ENCODE results near the gene DDX31.
A peak's percentile ranks its signal among the peaks of the same experiment; 100 is the strongest.

Gene DDX31

DNA sequence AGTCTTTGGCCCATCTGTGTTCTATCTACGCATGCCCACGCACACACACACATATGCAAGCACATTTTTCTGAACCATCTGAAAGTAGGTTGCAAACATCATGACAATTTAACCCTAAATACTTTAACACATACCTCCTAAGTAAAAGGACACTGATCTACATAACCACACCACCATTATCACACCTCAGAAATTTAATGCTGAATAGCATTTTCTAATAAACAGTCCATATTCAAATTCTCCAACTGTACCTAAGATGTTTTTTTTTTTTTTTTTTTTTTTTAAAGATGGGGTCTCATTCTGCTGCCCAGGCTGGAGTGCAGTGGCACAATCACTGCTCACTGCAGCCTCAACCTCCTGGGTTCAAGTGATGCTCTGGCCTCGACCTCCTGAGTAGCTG, 35.5 kb downstream of the DDX31 start:
- DNase-seq (ENCODE audit: low spot score) = no peak

DNA sequence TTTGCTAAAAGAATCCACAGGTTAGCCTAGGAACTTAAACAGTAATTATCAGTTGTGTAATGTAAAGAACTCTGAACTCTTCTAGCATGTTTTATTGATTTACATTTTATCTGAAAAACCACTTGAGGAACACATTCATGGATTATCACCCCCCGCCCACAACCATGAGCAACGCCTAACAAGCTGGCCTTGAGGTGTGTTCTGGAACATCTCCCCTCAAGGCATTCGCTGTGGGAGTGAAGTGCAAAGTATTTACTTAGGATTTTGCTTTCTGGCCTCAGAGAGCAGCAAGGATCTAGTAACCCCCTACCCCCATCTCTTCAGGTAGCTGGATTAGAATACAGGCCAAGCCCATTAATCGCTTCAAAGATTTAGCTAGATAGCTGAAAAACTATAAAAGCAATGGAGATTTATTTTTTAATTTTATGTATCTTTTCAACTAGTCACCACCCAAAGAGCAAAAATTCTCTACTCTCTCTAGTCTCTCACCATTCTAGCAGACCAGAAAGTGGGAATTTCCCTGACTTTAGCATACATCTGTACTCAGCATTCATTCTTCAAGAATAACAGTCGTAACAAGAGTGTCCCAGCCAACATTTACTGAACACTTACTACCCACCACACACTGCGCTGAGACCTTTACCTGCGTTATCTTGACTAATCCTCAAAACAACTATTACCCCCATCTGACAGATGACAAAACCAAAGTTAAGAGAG, 37.2 kb downstream of the DDX31 start:
- DNase-seq (ENCODE audit: low spot score) = no peak

DNA sequence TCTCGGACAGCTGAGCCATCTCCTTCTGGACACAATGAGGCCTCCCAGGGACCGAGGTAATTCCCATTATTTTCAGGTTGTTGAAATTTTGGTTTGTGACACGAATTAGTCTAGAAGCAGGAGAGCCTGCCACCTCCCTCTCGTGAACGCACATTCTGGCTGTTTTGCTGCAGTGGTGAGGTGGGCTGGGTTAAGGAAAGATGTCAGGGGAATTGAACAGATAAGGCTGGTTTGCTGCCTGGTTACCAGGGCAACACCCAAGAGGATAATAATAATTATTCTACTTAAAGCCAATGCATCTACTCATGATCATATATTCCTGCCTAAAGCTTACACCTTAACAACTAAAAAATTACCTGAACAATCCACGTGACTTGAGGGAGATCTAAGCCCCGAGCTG, 38.1 kb downstream of the DDX31 start:
- no peak for DNase-seq (ENCODE audit: low spot score)

DNA sequence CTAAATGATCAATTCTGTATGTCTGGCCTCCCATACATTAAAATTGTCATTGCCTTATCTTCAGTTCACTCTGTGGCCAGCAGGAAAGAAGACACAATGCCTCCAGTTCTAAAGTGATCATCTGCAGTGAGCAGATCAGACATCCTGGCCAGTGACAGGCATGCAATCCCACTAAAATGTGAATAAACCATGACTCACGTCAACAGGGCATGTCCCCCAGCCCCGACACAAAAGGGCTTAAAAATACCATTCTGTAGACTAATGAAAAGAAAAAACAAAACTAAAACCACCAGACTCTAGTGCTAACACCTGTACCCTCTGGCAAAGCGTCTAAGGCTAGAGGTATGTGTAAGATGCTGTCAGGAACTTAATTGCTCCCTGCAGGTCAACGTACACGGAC, 38.5 kb downstream of the DDX31 start:
- DNase-seq (ENCODE audit: low spot score) = no peak

DNA sequence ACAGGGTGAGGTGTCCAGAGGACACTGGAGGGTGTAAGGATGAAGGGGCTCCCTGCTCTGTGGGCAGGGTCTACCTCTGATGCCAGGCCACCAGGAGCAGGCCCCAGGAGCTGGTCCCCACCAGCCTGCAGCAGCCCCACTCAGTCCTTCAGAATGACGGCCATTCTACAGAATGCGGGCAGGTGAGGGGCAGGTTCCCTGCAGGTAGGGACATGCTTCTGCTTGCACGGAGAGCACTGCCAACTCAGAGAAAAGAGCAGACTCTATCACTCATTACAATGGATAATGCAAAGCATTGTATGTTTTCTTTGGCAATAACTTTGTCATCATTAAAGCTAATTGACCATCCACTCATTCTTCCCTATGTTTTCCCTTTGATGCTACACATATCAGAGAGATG, 39.0 kb downstream of the DDX31 start:
- no peak for DNase-seq (ENCODE audit: low spot score)

DNA sequence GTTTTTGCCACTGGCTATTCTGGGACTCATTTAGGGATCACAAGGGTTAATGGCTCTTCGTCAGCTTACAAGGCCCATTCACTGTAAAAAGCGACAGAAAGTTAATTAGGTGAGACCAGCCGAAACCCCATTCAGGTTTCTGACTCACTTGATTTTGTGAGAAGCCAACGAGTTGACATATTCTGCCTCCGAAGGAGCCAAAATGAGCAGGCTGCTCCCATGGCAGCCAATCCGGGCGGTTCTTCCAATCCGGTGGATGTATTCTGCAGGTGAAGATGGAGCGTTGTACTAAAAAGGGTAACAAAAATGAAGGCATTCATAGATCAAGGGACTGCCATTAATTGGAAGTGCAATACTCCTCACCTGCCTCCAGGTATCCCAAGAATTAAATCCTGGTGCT, 39.7 kb downstream of the DDX31 start:
- DNase-seq (ENCODE audit: low spot score) = no peak

DNA sequence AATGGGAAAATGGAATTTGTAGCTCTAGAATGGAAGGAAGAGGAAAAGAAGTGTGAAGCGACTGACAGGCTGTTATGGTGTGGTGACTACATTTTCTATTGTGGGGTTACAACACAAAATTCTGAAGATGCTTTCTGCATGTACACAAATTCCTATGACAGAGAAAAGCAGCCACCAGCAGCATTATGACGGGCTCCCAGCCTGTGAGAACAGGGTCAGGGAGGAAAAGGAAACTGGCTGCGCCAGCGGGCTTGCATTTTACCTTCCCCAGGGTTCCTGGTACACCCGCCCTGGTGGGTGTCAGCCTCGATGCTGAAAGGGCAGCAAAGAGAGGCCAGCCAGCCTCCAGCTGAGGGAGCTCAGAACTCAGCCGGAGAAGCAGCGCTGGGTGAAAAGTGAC, 41.0 kb downstream of the DDX31 start:
- DNase-seq (ENCODE audit: low spot score) = no peak

DNA sequence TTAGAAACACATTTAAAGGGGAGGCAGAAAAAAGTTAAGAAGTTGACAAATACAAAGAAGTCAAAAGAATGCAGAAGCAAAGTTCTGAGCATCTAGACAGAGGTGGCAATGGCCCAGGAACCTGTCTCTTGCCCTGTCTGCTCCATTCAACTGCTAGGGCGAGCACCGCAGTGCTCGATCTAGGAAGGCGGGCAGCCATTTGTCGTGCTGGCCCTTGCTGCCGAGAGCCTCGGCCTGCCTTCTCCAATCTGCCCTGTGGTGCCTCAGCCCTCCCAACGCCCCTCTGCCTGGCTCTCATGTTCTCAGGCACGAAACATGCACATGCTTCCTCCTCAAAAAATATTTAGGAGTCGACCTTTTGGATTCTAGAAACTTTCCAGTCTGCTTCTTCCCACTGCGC, 42.2 kb downstream of the DDX31 start:
- DNase-seq (ENCODE audit: low spot score) = no peak

DNA sequence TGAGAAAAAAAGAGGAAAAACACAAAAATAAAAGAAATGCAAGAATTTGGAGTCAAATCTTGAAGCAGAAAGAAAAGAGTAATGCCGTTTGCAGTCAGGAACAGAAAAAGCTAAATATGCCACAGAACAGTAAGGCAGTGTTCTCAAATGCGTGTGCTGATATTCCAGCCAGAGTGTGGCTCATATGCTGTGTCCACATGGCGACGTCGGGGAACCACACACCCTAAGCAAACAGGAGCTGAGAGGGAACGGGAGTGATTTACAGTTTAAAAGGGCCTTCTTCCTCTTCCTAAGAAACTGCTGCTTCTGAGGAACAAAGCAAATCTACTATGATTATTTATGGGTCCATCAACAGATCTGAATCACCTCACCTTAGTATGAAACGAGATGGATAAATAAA, 42.7 kb downstream of the DDX31 start:
- no peak for DNase-seq (ENCODE audit: low spot score)

DNA sequence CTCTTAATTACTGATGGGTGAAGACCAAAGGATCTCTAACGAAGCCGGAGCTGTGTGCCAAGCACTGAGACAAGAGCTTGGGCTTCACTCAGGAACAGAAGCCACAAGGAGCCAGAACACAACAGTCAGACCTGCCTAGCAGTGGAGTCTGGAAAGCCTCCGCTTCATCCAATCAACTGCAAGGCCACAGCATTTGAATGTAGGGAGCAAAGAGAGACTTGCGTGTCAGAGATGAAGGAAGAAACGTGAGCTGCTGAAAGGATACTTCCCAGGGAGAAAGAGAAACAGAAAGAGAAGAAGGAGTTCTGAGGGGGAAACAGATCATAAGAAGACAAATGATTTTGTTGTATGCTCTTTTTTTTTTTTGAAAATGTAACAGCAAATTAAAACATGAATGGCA, 43.5 kb downstream of the DDX31 start:
- no peak for DNase-seq (ENCODE audit: low spot score)

DNA sequence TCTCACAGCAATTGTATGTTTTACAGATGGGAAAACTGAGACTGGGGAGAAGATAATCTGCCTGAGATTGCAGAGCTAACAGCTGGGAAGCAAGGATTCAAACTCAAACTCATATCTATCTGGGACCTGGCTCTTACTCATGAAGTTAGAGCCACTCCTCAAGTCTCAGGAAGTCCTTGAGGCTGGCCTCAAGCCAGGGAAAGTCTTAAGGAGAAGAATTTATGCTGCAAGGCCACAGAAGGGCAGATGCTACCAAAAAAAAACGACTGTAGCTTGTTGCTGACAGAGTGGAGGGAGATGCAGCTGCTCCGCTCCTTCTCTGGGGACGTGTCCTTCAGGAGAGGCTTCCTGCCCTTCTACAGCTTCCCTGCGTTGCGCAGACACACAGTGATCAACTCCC, 47.6 kb downstream of the DDX31 start:
- no peak for DNase-seq (ENCODE audit: low spot score)

DNA sequence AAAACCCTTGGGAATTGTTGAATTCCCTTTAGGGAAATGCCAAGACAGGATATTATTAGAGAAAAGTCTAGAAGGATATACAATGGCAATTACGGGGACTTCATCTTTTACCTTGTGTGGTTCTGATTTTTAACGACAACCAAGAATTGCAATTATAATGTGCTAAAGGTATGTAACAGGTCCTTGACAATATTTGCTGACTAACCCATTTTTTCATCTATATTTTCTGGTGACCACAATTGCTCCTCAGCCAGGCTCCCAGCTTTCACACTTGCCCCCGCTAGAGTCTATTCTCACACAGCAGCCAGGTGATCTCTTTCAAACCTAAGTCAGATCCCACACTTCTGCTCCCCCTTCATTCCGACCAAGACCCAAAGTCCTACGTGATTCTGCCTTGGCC, 53.1 kb downstream of the DDX31 start:
- DNase-seq (ENCODE audit: low spot score) = no peak

DNA sequence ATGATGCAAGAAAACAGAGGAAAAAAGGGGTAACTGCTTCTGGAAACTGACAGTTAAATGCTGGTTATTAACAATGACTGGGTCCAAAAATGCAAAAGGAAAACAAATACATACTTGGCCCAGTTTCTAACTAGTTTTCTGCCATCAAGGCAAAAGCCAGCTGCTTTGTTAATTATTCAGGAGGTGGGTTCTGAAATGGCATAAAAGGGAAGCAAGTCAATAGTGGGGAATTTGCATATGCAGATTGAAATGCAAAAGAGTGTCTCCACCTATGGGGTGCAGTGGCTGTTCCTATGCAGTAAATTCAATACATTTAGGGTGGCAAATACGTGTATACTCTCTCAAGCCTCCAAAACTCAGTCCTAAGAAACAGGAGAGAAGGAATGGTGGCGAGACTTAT, 54.0 kb downstream of the DDX31 start:
- DNase-seq (ENCODE audit: low spot score) = peak; percentile 26

DNA sequence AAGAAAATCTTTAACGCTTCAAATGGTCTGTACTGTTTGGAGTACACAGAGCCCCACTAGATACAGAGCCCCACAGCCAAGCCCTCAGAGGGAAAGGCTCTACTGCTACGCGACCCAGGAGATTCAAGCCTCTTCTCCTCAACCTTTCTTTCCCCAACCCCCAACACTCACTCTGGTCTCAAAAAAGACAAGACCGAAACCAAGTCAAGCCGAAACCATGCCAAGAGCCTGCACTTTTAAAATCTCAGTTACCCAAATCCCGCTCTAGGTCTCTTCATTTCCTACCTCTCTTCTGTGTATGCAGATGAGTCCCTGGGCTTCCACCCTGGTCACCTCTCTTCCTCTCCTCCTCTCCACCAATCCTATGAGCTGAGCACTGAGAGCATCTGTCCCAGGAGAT, 55.5 kb downstream of the DDX31 start:
- no peak for DNase-seq (ENCODE audit: low spot score)

DNA sequence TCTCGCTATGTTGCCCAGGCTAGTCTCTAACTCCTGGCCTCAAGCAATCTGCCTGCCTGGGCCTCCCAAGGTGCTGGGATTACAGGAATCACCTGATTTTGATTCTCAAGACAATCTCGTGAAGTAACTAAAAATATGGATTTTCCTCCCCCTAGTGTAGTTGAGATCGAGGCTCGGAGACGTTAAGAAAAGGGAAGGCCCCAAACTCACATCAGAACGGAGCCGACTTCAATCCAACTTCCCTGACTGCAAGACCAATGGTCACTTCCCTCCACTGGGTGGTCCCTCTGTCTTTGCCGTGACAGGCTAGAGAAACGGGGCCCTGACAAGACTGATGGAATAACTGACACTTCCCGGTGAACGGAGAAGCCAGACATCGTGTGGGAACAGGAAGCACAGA, 59.1 kb downstream of the DDX31 start:
- no peak for DNase-seq (ENCODE audit: low spot score)

DNA sequence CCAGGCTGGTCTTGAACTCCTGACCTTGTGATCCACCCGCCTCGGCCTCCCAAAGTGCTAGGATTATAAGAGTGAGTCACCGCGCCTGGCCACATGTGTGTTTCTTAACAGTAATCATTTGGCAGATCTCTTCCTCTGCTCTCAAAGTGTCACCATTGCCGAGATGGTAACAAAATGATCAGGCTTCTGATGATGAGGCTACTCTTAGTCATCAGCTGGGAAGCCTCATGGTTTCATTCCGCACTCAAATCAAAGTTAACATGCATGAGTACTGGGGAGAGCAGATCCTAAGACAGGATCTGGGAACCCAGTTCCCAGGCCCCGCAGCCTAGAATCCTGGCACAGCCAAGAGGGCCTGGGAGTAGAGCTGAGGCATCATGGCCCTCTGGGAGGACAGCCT, 60.0 kb downstream of the DDX31 start:
- no peak for DNase-seq (ENCODE audit: low spot score)

DNA sequence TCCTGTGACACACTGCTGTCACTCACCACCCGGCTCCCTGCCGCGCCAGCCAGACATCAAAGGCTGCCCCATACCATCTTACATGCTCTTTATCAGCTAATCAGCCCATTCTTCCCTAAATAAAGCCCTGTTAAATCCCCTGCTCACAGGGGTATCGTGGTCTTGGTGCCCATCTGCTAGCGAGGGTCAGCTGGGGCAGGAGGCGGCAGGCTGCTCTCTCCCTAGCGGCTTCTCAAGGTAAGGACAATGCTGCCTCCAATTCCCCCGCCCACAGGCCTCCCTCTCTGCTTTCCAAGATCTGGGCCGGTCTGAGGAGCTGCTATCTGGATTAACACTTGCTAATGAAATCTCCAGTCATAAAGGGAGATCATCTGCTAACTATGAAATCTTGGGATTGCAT, 60.6 kb downstream of the DDX31 start:
- DNase-seq (ENCODE audit: low spot score) = no peak

DNA sequence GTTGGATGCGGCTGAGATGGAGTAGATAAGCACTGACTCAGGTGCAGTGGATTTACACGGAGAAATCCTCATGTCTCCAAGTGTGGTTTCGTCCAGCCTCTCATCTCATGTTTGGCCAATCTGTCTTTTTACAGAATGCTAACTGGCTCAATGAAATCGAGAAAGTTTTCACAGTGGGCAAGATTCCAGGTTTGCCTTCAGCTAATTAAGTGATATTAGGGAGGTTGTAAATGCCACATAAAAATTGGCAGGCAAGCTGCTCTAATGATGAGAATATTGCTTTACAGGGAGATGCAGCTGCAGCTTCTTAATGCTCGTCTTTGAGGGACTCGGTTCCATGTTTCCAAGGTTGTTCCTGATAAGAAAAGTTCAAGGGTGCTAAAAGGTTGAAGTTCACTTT, 63.7 kb downstream of the DDX31 start:
- DNase-seq (ENCODE audit: low spot score) = no peak

DNA sequence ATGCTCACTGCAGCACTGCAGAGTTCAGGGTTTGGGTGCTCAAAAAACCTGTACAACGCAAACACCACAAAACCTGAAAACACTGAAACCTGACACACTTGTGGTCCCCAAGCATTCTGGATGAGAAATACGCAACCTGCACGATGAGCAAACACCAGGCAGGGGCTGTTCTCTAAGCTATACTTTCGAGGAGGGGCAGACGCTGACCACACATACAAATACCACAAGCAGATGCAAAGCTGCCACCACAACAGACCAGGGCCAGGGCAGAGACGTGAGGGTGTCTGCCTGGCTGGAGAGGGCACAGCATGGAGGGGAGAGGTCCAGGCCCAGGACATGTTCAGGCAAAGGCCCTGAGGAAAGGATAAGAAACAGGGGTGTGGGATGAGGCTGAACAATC, 64.4 kb downstream of the DDX31 start:
- no peak for DNase-seq (ENCODE audit: low spot score)

DNA sequence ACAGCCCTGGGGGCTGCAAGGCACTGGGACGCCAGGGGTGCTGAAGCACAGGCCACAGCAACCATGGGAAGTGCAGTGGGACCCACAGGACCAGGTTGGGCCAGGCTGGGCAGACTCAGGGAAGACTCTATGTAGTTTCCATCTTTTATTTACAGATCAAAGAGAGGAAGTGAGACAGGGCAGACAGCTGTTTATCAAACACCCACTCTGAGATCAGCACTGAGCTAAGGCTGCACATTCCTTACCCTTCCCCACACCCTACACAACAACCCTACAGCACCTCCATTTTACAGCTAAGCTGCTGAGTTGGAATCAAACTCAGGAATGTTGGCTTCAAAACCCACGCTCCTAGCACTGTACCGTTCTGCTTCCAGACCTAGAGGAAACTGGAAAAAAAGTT, 67.6 kb downstream of the DDX31 start:
- DNase-seq (ENCODE audit: low spot score) = no peak

DNA sequence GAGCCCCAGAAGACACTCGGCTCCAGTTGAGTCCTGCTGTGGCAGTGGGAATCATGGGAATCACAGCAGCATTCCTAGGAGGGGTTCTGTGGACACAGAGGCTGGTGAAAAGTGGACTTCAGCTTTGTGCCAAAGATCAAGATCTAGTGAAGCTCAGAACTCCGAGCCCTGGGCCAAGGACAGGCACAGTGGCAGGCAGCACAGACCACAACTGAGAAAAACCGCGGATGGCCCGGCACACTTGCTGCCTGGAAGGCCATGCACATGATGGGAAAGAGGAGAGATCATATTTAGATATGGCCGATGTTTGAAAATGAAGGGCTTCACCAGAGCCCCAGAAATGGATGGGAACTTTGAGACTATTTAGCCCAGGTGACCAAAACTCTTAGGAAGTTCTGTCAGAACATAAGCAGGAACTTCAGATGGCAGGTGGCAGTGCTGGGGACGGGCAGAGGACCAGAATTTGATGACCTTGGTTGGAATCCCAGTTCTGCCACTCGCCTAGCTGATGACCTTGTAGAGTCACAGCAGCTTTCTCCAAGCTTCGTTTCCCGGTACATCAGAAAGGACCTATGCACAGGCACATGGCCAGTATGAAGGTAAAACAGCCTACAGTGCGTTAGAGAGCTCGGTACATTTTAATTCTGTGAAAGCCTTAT, 69.3 kb downstream of the DDX31 start:
- DNase-seq (ENCODE audit: low spot score) = no peak

DNA sequence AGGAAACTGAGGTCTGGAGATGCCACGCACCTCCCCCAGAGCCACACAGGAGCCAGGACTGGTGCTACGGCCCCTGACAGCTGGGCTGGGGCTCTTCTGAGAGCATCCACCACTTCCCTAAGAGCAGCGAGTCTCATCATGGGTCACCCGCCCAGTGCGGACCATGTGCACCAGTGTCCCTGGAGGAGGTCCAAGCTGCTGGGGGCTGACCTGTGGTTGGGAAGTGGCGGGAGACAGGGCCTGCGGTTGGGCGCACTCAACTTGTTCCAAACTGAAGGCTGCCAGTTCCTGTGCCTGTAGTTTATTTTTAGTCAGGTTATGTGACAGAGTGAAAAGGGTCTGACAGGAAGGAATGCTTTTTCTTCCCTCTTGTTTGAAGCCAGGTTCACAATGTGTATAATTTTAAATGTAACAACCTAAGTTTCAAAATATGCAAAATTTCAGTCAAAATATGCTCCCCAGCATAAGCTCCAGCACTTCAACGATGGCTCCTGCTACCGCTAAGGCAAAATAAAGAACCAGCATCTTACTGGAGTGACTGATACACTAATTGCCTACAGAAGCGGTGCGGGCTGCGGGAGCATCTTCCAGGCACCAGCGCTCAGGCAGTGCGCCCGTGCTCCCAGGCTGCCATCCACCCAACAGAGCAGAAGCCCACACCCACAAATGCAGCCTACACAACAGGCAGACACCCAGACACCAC, 72.6 kb downstream of the DDX31 start:
- no peak for DNase-seq (ENCODE audit: low spot score)

DNA sequence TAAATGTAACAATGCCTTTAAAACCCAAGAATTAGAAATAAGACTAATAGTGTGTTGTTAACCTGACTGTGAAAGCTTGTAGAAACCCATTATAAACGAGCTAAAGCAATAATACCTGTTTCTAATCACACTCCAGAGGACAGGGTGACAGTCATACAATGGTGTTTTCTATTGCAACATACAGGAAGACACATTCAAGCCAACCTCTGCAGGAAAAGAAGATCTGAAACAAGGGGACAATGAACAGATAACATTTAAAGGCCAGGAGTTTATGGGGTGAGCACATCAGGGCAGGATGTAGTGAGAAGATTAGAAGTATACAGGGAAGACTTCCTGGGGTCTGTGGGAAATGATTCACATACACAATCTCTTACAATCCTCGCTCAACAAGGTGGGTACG, 73.6 kb downstream of the DDX31 start:
- DNase-seq (ENCODE audit: low spot score) = no peak

DNA sequence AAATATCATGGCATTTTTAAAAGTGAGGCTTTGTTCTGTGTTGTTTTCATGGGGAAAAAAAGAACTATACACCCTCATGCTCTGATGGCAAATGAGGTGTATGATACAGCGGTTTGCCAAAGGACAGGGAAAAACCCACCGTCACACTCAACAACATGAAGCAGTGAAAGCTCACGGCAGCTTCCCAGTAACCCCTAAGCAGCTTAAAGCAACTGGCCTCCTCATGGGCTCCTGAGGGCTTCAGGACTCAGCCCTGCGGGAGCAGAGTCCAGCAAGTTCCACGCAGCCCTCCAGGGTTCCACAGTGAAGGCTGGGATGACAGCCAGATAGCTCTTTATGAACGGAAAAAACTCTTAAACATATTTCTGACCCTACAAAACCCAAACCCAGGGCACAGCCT, 74.5 kb downstream of the DDX31 start:
- no peak for DNase-seq (ENCODE audit: low spot score)

Measured in NAMALWA (cell line).